Neural cell (in vitro differentiated cells): ENCODE results near the gene JPT1. TPM values are rescaled to one million over a fixed set of nuclear protein-coding genes. Genes with fewer than 3 reads are reported as not detected.

Source experiments
- H2AFZ ChIP-seq: fragments of 200-600, 300-800 bp; sonication (generic), shearing (Covaris generic); 2 replicates; pipeline ENCODE4 v1.6.0; 2014; ENCODE audit warnings: low read depth, mild to moderate bottlenecking, antibody characterized with exemption, low read length, moderate library complexity
- H3F3A ChIP-seq: fragments of 200-600 bp; shearing (Covaris generic); 2 replicates; pipeline ENCODE4 v1.6.1; 2016; ENCODE audit warnings: mild to moderate bottlenecking, moderate library complexity, mixed read lengths, antibody characterized with exemption, low read length; ENCODE audit not compliant: insufficient read depth, poor library complexity, severe bottlenecking
- H3K27ac ChIP-seq: fragments of 200-600, 300-800 bp; sonication (generic), shearing (Covaris generic); 2 replicates; pipeline ENCODE4 v1.5.1; 2014; ENCODE audit warnings: mild to moderate bottlenecking, low read length, moderate library complexity
- H3K27me3 ChIP-seq: fragments of 300-800, 200-600 bp; sonication (generic), shearing (Covaris generic); 2 replicates; pipeline ENCODE4 v1.6.0; 2014; ENCODE audit warnings: mild to moderate bottlenecking, low read depth, low read length, moderate library complexity; ENCODE audit not compliant: insufficient read depth
- H3K36me3 ChIP-seq: fragments of 300-800, 200-600 bp; sonication (generic), shearing (Covaris generic); 2 replicates; pipeline ENCODE4 v1.5.1; 2014; ENCODE audit warnings: mild to moderate bottlenecking, antibody characterized with exemption, low read length, moderate library complexity; ENCODE audit not compliant: insufficient read depth
- H3K4me2 ChIP-seq: fragments of 300-800, 200-600 bp; sonication (generic), shearing (Covaris generic); 2 replicates; pipeline ENCODE4 v1.6.0; 2014; ENCODE audit warnings: mild to moderate bottlenecking, low read length
- H3K4me3 ChIP-seq: fragments of 300-800, 200-600 bp; sonication (generic), shearing (Covaris generic); 2 replicates; pipeline ENCODE4 v1.5.1; 2014; ENCODE audit warnings: mild to moderate bottlenecking, low read length, moderate library complexity
- H3K79me2 ChIP-seq: fragments of 200-600 bp; shearing (Covaris generic); replicated peaks from 2 replicates; pipeline ENCODE4 v1.6.0; 2014; ENCODE audit warnings: mild to moderate bottlenecking, low read length, moderate library complexity; ENCODE audit not compliant: insufficient read depth
- H3K9ac ChIP-seq: fragments of 300-800, 200-600 bp; sonication (generic), shearing (Covaris generic); 2 replicates; pipeline ENCODE4 v1.6.1; 2016; ENCODE audit warnings: mild to moderate bottlenecking, low read length, mixed read lengths
- H3K9me2 ChIP-seq: fragments of 200-600 bp; shearing (Covaris generic); 2 replicates; pipeline ENCODE4 v1.6.1; 2016; ENCODE audit warnings: mild to moderate bottlenecking, low read length, mixed read lengths; ENCODE audit not compliant: insufficient read depth
- H3K9me3 ChIP-seq: fragments of 200-600, 300-800 bp; sonication (generic), shearing (Covaris generic); 2 replicates; pipeline ENCODE4 v1.6.1; 2016; ENCODE audit warnings: mild to moderate bottlenecking, mixed run types, low read length, moderate library complexity, mixed read lengths
- H4K20me1 ChIP-seq: fragments of 200-600 bp; shearing (Covaris generic); 2 replicates; pipeline ENCODE4 v1.6.1; 2016; ENCODE audit warnings: mild to moderate bottlenecking, mixed run types; ENCODE audit not compliant: insufficient read depth
- CTCF ChIP-seq: fragments of 450-650 bp; IDR thresholded peaks from 2 replicates; pipeline ENCODE4 v1.5.1; 2014; ENCODE audit warnings: antibody characterized with exemption, mild to moderate bottlenecking, moderate library complexity; ENCODE audit not compliant: poor library complexity, severe bottlenecking
- EP300 ChIP-seq: fragments of 450-650 bp; conservative IDR thresholded peaks from 2 replicates; pipeline ENCODE4 v1.6.1; 2014; ENCODE audit warnings: antibody characterized with exemption, mild to moderate bottlenecking, moderate library complexity; ENCODE audit not compliant: poor library complexity, severe bottlenecking
- EZH2 ChIP-seq: fragments of 200-600, 300-800 bp; shearing (Covaris generic), sonication (generic); IDR thresholded peaks from 2 replicates; pipeline ENCODE4 v1.6.1; 2014; ENCODE audit warnings: antibody characterized with exemption, low read length, borderline replicate concordance, mild to moderate bottlenecking; ENCODE audit not compliant: insufficient read depth, poor library complexity, severe bottlenecking
- MXI1 ChIP-seq: fragments of 450-650 bp; conservative IDR thresholded peaks from 2 replicates; pipeline ENCODE4 v1.6.1; 2014; ENCODE audit warnings: antibody characterized with exemption, mild to moderate bottlenecking; ENCODE audit not compliant: poor library complexity, severe bottlenecking
- POLR2AphosphoS5 ChIP-seq: IDR thresholded peaks from 2 replicates; pipeline ENCODE4 v1.6.1; 2012
- RAD21 ChIP-seq: fragments of 450-650 bp; conservative IDR thresholded peaks from 2 replicates; pipeline ENCODE4 v1.6.1; 2014; ENCODE audit warnings: antibody characterized with exemption, mild to moderate bottlenecking, moderate library complexity
- REST ChIP-seq: IDR thresholded peaks from 2 replicates; pipeline ENCODE4 v1.6.1; 2012; ENCODE audit warnings: borderline replicate concordance
- SMC3 ChIP-seq: fragments of 450-650 bp; conservative IDR thresholded peaks from 2 replicates; pipeline ENCODE4 v1.6.1; 2014; ENCODE audit warnings: antibody characterized with exemption, mild to moderate bottlenecking, moderate library complexity; ENCODE audit not compliant: poor library complexity
- TAF1 ChIP-seq: IDR thresholded peaks from 2 replicates; pipeline ENCODE4 v1.6.1; 2012; ENCODE audit warnings: low read depth
- polyA plus RNA-seq: library from polyadenylated mRNA; depleted of rRNA; stranded (reverse); fragments of >200 nt; gene quantifications from 2 replicates; pipeline ENCODE4 v1.2.3, GENCODE V29; 2014

The JPT1 gene
- polyA plus RNA-seq, 1 donor from 2014 or later: 1,721 TPM

GRCh38 chr17:75153780-75154194 is 525 bp downstream of the JPT1 start:
- Histone ChIP-seq H3K79me2 (peaks cover 54% of the 10 kb centered on the region), H3K4me3 (peak overlapping the region; percentile 100), H2AFZ (peak overlapping the region; percentile 21)

GRCh38 chr17:75152922-75153779 is 1.2 kb downstream of the JPT1 start:
- Histone ChIP-seq H3K9me3 (no peaks in the 10 kb centered on the region), H2AFZ (peak overlapping the region; percentile 21), H3K9ac (peak overlapping the region; percentile 100), H3K27me3 (no peaks in the 10 kb centered on the region), H3K9me2 (no peaks in the 10 kb centered on the region), H3K4me2 (peak overlapping the region; percentile 82), H3K36me3 (peaks cover 6% of the 10 kb centered on the region), H3F3A (peaks cover 6% of the 10 kb centered on the region), H4K20me1 (peaks cover 17% of the 10 kb centered on the region), H3K79me2 (peaks cover 60% of the 10 kb centered on the region), H3K4me3 (peak overlapping the region; percentile 100), H3K27ac (peak overlapping the region; percentile 100)
- TF ChIP-seq CTCF (no peak), POLR2AphosphoS5 (peak; percentile 57), EP300 (no peak), REST (peak; percentile 96), SMC3 (peak; percentile 11), TAF1 (peak; percentile 80), EZH2 (no peak), MXI1 (peak; percentile 91), RAD21 (no peak)

More at GRCh38 chr17:75153780-75154194, 525 bp downstream of the JPT1 start:
- H3K4me2 ChIP-seq: no peak overlapping the region
- TF ChIP-seq TAF1 (peak; percentile 18), MXI1 (no peak)
- peak overlapping the region; percentile 100 for H3K27ac ChIP-seq
- H3K9me3 ChIP-seq: no peaks in the 10 kb centered on the region
- peak overlapping the region; percentile 100 for H3K9ac ChIP-seq
- H3K9me2 ChIP-seq: no peaks in the 10 kb centered on the region
- peaks cover 11% of the 10 kb centered on the region for H4K20me1 ChIP-seq
- H3F3A ChIP-seq: peaks cover 6% of the 10 kb centered on the region
- no peaks in the 10 kb centered on the region for H3K27me3 ChIP-seq
- peaks cover 6% of the 10 kb centered on the region for H3K36me3 ChIP-seq
